Panc1 (cell line): Measurements from ENCODE around the gene ADARB1. TPM values are rescaled to one million over a fixed set of nuclear protein-coding genes. Genes with fewer than 3 reads are reported as not detected.

Experiments used
- ATAC-seq: fragments of 200-7000 bp; cut with Tn5 transposase; 2 replicates; pipeline ENCODE4 v1.9.1; 2020; ENCODE audit warnings: mild to moderate bottlenecking, moderate library complexity
- BruUV-seq: library from RNA; stranded (reverse); fragments of 400-500 nt; replicated peaks from 2 replicates; lab custom pipeline; 2021; lab: Mats Ljungman, UMichigan
- CTCF ChIA-PET: fragments of 300-600 bp; sonication (Branson Sonifier 250); formaldehyde crosslinking; loops from one replicate; lab custom pipeline; 2022; ENCODE audit warnings: antibody characterized with exemption; lab: Charles Lee
- POLR2A ChIA-PET: fragments of 300-600 bp; sonication (Branson Sonifier 250); formaldehyde crosslinking; loops from one replicate; lab custom pipeline; 2022; ENCODE audit warnings: antibody characterized with exemption; lab: Charles Lee
- DNase-seq: peaks from one replicate; pipeline ENCODE4 v3.0.0-alpha.2; 2010; ENCODE audit warnings: low read depth, low spot score
- H3K27ac ChIP-seq: 2 replicates; pipeline ENCODE4 v1.5.1; 2011; ENCODE audit warnings: mild to moderate bottlenecking, low read length, inconsistent platforms
- H3K27me3 ChIP-seq: fragments of 200-500 bp; sonication (Bioruptor generic); 2 replicates; pipeline ENCODE4 v1.6.0; 2014; ENCODE audit warnings: low read length, inconsistent platforms; ENCODE audit not compliant: control insufficient read depth, insufficient read depth
- H3K36me3 ChIP-seq: fragments of 200-500 bp; sonication (Bioruptor generic); 2 replicates; pipeline ENCODE4 v1.5.1; 2014; ENCODE audit warnings: inconsistent platforms, mild to moderate bottlenecking, low read length, moderate library complexity; ENCODE audit not compliant: control insufficient read depth, insufficient read depth
- H3K4me1 ChIP-seq: 2 replicates; pipeline ENCODE4 v1.5.1; 2011; ENCODE audit warnings: inconsistent platforms, mild to moderate bottlenecking, low read length, moderate library complexity; ENCODE audit not compliant: control insufficient read depth, insufficient read depth
- H3K4me3 ChIP-seq, 2 experiments: 2 replicates each; pipeline ENCODE4 v1.5.1; 2011 to 2012; ENCODE audit warnings: low read depth in 2 of 2, low read length in 2 of 2, mild to moderate bottlenecking in 2 of 2, inconsistent platforms in 1 of 2, moderate library complexity in 1 of 2
- H3K9me3 ChIP-seq: fragments of 200-500 bp; sonication (Bioruptor generic); 2 replicates; pipeline ENCODE4 v1.5.1; 2014; ENCODE audit warnings: low read depth, mild to moderate bottlenecking, inconsistent platforms, low read length, moderate library complexity; ENCODE audit not compliant: control insufficient read depth, insufficient read depth
- CTCF ChIP-seq: fragments of 450-650 bp; IDR thresholded peaks from 2 replicates; pipeline ENCODE4 v1.5.1; 2017; ENCODE audit warnings: mild to moderate bottlenecking
- POLR2AphosphoS5 ChIP-seq: IDR thresholded peaks from 2 replicates; pipeline ENCODE4 v1.6.1; 2012; ENCODE audit warnings: mild to moderate bottlenecking, low read depth, low read length, moderate library complexity
- SIN3A ChIP-seq: IDR thresholded peaks from 2 replicates; pipeline ENCODE4 v1.6.1; 2012; ENCODE audit warnings: low read depth, mild to moderate bottlenecking, low read length, moderate library complexity, borderline replicate concordance; ENCODE audit not compliant: insufficient read depth
- TCF7L2 ChIP-seq: IDR thresholded peaks from 2 replicates; pipeline ENCODE4 v1.6.1; 2011; ENCODE audit warnings: mild to moderate bottlenecking, low read depth, low read length, inconsistent platforms
- in situ Hi-C: cut with HindIII; loops from 2 replicates; pipeline ENCODE4 v1.10.0; 2016; ENCODE audit warnings: low sequenced_read_pairs, low pct_unique_long_range_greater_than_20kb
- intact Hi-C: fragments of 100-400 bp; cut with micrococcal nuclease; formaldehyde crosslinking; loops from one replicate; pipeline ENCODE4 v1.10.0; 2022; ENCODE audit not compliant: unreplicated experiment
- total RNA-seq: library from RNA; stranded (reverse); gene quantifications from one replicate; pipeline ENCODE4 v1.2.1, GENCODE V29; 2021; ENCODE audit not compliant: unreplicated experiment
- TF ChIP-seq, protein P1 (sequence below), 2 experiments: IDR thresholded peaks; 2 replicates each; pipeline ENCODE4 v1.6.1; 2011 to 2012; ENCODE audit warnings: low read depth in 2 of 2, control low read depth in 1 of 2, low read length in 1 of 2, mild to moderate bottlenecking in 1 of 2, moderate library complexity in 1 of 2; ENCODE audit not compliant: insufficient read depth in 1 of 2

ADARB1 gene
- total RNA-seq, 1 experiment from 2014 or later = 15.0 TPM

- no peak for TF ChIP-seq POLR2AphosphoS5
- no peak for TF ChIP-seq CTCF
- TF ChIP-seq, protein P1, sequence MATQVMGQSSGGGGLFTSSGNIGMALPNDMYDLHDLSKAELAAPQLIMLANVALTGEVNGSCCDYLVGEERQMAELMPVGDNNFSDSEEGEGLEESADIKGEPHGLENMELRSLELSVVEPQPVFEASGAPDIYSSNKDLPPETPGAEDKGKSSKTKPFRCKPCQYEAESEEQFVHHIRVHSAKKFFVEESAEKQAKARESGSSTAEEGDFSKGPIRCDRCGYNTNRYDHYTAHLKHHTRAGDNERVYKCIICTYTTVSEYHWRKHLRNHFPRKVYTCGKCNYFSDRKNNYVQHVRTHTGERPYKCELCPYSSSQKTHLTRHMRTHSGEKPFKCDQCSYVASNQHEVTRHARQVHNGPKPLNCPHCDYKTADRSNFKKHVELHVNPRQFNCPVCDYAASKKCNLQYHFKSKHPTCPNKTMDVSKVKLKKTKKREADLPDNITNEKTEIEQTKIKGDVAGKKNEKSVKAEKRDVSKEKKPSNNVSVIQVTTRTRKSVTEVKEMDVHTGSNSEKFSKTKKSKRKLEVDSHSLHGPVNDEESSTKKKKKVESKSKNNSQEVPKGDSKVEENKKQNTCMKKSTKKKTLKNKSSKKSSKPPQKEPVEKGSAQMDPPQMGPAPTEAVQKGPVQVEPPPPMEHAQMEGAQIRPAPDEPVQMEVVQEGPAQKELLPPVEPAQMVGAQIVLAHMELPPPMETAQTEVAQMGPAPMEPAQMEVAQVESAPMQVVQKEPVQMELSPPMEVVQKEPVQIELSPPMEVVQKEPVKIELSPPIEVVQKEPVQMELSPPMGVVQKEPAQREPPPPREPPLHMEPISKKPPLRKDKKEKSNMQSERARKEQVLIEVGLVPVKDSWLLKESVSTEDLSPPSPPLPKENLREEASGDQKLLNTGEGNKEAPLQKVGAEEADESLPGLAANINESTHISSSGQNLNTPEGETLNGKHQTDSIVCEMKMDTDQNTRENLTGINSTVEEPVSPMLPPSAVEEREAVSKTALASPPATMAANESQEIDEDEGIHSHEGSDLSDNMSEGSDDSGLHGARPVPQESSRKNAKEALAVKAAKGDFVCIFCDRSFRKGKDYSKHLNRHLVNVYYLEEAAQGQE (IDR thresholded peaks at IDR 0.05; ENCODE audit: insufficient read depth in 1 of 2, low read depth in 2 of 2, low read length in 1 of 2) = no peak
- no peak for TF ChIP-seq SIN3A
- TF ChIP-seq TCF7L2 = no peak
- POLR2A ChIA-PET = no interaction called here
- BruUV-seq = no TSS peak
- Histone ChIP-seq H3K4me3 (no peak overlapping the region), H3K9me3 (no peaks in the 10 kb centered on the region), H3K27ac (no peak overlapping the region), H3K4me1 (no peaks in the 10 kb centered on the region), H3K36me3 (no peaks in the 10 kb centered on the region), H3K27me3 (no peaks in the 10 kb centered on the region)
- no peak for DNase-seq
- in situ Hi-C loops = no loop called here
- no peak for ATAC-seq
- CTCF ChIA-PET = no interaction called here
- intact Hi-C loops = no loop called here
These were observed 135.4 kb downstream of the ADARB1 start for GRCh38 chr21:45209685-45210284.

DNA sequence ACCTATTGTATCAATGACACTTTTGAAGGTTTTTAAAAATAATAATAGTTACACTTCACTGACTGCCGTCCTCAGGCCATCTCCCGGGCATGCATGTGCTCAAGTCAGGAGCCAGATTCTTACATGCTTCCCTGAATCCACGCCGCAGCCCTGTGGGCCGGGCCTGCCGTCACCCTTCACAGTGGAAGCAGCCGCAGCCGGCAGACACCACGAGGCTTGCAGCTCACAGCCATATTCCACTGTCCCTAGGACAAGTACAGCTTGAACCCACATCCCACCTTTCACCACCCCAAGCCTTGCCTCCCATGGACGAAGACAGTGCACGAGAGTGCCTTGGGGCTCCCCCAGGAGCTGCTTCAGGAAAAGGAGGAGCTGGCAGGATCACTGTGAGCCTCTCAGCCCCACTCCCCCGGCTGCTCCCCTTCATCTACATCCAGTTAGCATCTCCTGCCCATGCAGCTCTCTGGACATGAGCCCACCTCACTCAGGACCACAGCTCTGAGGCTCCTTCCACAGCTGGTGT is 136.1 kb downstream of the ADARB1 start:
- Histone ChIP-seq H3K9me3 (no peaks in the 10 kb centered on the region), H3K27ac (no peak overlapping the region), H3K27me3 (no peaks in the 10 kb centered on the region), H3K36me3 (no peaks in the 10 kb centered on the region), H3K4me1 (no peaks in the 10 kb centered on the region), H3K4me3 (no peak overlapping the region)
- intact Hi-C loops = no loop called here
- in situ Hi-C loops = no loop called here
- no peak for DNase-seq
- CTCF ChIA-PET = no interaction called here
- ATAC-seq = no peak
- BruUV-seq = no TSS peak
- TF ChIP-seq POLR2AphosphoS5 (no peak), SIN3A (no peak), TCF7L2 (no peak), CTCF (no peak)
- TF ChIP-seq, protein P1 (IDR thresholded peaks at IDR 0.05; ENCODE audit: insufficient read depth in 1 of 2, low read depth in 2 of 2, low read length in 1 of 2) = no peak
- POLR2A ChIA-PET = no interaction called here
